AG08396 (cell line): ENCODE measurements around the gene CSK.
"Not testable (repeated sequence)": the region's sequence is repeated elsewhere in the genome, so short reads cannot be mapped to it uniquely, and the experiment has no call there.

Experiments
- DNase-seq: peaks from one replicate; pipeline ENCODE4 v3.0.0; 2012; ENCODE audit warnings: low spot score, mixed read lengths

Gene CSK

DNA sequence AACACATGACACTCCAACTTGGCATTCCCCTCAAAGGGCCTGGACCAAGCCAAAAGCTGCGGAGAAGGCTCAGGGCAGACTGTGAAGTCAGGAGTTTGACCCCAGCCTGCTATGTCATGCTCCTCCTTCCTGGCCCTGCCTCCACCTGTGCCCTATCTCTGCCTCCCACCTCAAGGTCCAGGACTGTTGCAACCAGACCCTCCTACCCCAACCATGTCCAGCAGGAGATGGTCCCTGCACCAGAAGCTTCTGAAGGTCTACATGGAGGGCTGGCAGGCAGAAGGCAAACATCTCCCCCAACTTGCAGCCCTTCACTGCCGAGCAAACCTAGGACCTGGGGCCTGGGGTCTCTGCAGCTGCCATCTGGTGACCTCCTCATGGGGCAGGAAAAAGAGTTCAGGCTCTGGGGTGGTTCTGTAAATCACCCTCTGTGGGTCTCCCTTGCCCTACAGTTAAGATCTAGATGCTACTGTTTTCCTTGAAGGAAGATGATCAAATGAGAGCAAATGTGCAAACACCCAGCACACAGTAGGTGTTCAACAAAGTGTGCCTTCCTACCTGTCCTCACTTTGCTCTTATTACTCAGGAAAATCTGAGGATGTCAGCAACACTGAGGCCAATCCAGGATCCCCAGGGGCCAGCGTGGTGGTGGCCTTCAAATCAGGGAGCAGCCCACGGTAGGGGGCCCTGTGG, 11.5 kb upstream of the CSK start:
- DNase-seq, result no peak

DNA sequence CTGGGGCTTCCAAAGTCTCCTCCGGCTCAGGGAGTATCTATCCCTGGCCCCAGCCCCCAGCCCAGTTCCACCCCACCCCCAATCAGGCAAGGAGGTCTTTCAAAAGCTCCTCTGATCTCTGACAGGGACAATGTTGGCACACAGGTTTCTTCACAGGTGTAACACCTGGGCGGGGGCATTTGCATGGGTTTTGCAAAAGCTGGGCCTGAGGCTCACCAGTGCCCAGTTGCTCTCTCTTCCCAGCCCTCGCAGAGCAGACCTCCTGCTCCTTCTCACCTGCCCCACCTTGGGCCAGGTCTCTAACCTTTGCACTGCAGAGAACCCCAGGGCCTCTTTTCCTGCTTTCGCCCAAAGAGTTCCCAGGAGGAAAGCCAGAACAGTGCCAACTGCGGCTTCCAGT, 8.6 kb upstream of the CSK start:
- DNase-seq, result no peak

DNA sequence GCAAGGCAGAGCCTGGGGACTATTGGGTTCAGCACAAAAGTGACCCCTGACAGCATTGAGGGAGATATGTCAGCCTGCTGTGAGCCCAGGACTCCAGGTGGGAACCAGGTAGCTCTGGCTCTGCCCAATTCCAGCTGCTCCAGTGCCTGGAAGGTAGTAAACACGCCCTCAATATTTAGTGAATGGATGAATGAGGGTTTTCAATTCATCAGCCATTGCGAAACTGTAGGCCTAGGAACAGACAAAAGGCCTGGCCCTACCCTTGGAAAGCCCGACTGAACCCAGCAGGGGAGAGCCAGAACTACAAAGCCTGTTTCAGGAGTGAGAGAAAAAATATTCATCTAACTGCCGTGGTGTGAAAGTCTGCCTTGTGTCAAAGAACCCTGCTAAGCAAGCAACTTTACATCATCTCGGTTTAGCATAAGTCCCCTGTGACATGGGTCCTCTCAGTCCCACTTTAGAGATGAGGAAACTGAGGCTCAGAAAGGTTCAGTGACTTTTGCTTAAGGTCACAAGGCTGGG, 8.1 kb upstream of the CSK start:
- DNase-seq, result no peak

DNA sequence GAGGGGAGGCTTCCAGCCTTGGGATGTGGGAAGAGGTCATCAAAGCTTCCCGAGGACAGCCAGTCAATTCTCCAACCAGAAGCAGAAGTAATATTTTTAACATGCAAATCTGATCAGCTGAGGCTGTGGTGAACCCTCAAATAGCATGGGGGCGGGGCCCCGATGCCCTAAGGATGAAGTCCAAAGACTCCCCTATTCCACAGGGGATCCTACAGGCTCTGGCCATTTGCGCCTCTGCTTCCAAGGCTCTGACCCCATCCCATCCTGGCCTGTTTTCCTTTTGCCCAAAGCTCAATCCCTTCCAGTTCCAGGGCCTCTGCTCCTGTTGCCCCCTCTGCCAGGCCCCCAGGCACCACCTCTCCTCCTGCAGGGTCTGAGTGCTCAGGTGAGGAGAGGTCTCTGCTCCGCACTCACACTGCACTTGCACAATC, 6.7 kb upstream of the CSK start:
- DNase-seq, result no peak

DNA sequence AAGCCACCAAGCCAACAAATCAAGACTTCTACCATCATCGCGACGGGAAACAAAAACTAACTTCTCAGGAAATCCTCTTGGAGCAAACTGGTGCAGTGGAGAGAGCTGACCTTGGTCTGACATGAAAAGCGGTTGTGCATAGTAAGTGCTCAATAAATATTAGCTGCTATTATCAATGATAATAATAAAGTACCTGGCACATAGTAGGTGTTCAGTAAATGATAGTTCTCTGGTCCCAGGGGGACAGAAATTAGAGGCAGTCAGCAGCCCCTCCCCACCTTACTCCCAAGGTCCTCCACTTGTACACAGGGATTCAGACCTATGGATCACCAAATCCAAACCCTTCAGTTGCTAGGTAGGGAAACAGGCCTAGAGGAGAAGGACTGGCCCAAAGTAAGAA, 6.0 kb upstream of the CSK start:
- DNase-seq, result no peak

DNA sequence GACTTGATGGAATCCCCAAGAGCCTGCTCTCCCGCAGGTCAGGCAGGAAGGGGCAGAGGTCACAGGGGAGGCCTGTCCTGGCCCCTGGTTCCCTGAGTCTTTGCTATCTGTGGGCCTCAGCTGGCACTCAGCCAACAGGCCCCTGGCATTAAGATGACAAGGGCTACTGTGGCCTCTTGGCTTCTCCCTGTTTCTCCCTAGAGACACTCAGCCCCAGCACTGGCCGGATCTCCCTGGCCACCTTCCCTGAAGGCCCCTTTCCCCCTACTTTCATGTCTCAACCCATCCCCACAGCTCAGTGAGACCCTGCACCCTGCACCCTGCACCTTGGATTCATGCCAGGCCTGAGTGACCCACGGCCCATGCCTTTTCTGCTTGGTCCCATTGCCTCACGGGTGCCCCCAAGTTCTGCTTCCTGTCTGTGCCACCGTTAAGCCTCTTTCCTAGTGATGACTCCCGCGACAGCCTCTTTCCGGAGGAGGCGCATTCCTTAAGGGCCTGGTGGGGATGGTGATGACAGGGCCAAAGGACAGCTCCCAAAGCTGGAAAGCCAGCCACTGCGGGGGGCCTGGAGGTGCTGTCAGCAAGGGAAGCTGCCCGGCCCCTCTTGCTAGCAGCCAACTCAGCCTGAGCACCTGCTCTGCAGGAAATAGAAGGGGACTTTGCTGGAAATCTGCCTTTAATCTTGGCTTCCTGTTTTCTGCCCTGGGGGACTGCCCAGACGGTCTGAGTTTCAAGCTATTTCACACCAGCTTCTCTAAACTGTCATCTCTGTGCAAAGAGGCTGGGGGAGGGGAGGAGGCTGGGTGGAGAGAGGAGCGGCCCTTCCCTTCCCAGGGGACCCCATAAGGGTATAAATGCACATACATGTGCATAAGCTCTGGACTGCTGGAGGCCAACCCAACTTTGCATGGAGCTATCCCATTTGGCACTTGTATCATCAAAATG, 4.8 kb upstream of the CSK start:
- no peak for DNase-seq

DNA sequence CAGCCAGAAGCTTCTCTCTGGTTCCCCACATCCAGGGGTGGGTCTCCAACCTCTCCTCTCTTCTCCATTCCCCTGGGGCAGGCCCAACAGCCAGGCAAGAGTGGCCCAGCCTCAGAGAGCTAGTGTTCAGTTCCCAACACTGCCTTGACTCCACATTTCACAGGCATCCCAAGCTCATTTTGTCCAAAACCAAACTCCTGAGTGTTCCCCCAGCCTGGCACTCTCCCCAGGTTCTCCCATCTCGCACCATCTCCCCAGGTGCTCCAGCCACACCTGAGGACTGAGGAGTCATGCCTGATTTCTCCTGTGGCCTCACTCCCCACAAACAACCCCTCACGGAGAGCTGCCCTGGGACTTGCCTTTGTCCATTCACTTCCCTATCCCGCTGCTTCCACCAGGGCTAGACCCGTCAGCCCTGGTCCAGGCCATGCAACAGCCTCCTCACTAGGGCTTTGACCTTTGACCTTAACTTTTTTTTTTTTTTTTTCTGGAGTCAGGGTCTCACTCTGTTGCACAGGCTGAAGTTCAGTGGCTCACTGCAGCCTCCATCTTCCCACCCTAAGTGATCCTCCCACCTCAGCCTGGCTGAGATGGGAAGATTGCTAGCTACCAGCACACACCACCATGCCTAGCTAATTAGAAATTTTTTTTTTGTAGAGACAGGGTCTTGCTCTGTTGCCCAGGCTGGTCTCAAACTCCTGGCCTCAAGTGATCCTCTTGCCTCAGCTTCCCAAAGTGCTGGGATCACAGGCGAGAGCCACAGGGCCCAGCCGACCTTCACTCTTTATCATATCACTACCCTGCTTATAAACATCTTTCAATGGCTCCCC, 3.9 kb upstream of the CSK start:
- DNase-seq, result no peak

DNA sequence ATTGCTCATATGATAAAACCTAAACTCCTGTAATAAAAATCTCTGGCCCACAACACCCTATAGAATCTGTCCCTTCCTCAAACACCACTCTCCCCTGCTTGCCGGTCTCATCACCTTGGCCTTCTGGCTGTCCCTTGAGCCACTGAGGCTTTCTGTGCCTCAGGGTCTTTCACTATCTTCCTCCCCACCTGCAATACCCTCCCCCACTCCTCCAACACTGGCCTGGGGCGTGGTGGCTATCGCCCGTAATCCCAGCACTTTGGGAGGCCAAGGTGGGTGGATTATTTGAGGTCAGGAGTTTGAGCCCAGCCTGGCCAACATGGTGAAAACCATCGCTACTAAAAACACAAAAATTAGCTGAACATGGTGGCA, 3.3 kb upstream of the CSK start:
- no peak for DNase-seq

DNA sequence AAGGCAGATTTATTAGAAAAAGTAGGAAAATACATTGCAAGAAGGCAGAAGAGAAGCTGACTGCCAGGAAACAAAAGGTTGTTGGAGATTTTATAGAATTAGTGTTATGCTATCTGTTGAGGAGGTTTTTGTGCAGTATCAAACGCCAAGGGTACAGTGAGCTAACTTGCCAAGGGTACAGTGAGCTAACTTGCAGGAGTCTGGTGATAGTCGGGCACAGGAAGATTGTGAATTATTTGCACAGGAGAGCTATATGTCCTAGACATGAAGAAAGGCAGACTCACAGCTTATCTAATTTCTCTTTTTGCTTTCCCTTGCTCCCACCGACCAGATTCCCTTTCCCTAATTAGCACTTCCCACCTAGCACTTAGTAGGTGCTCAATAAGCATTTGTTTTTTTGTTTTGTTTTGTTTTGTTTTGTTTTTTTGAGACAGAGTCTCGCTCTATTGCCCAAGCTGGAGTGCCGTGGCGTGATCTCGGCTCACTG, 2.7 kb upstream of the CSK start:
- DNase-seq, result no peak

DNA sequence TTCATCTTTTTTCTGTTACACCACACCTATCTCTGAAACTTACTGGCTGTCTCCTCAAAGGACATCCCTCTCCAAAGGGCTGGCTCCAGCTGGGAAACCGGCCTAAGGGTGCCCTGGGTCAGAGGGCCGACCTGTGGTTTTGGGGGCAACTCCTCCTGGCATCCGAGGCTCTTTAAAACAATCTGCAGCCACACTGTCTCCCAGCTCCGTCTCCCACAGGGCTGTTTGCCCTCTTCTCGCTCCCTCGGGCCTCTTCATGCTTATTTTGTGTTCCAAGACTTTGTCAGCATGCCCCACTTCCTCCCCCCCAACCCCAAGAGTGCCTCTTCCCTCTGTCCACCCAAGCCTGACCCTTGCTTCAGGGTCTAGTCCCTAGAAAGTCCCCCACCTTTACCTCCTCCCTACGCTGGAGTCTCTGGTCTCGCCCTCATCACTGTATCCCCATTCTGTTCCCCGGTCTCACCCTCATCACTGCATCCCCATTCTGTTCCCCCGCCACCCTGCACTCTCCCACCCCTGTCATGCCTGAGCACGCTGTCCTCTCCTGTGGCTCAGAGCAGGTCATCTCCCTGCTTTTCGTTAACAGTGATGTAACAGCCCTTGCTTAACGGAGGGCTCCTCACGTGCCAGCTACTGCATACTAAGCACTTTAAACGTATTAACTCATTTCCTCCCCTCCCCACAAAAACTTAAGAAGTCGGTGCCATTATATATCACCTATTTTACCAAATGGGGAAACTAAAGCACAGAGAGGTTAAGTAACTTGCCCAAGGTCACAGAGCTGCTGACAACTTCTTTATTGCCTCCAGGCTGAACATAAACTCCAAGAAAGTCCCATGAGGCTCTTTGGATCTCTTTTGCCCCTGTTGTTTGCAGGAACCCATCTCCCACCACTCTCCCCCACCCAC, 1.1 kb upstream of the CSK start:
- no peak for DNase-seq

DNA sequence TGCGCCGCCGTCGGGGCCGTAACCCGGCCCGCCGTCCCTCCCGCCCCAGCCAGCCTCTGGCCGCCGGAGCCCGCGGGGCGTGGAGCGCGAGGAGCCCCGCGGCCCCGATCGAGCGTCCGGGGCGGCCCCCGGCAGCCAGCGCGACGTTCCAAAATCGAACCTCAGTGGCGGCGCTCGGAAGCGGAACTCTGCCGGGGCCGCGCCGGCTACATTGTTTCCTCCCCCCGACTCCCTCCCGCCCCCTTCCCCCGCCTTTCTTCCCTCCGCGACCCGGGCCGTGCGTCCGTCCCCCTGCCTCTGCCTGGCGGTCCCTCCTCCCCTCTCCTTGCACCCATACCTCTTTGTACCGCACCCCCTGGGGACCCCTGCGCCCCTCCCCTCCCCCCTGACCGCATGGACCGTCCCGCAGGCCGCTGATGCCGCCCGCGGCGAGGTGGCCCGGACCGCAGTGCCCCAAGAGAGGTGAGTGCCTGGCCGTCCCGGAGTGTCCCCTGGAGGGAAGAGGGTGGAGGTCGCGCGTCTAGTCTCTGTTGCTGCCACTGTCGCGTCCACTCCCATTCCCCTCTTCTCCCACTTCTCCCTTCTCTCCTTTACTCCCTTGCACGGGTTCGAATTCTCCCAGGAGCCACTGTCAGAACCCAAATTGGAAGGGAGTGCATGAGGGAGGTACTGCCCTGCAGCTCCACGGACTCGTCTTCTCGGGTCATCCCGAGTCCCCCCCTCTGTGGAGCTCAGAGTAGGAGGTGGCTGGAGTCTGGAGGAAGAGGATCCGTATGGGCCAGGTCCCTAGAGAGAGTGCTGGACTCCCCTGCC, 585 bp downstream of the CSK start:
- DNase-seq, result peak; percentile 63

DNA sequence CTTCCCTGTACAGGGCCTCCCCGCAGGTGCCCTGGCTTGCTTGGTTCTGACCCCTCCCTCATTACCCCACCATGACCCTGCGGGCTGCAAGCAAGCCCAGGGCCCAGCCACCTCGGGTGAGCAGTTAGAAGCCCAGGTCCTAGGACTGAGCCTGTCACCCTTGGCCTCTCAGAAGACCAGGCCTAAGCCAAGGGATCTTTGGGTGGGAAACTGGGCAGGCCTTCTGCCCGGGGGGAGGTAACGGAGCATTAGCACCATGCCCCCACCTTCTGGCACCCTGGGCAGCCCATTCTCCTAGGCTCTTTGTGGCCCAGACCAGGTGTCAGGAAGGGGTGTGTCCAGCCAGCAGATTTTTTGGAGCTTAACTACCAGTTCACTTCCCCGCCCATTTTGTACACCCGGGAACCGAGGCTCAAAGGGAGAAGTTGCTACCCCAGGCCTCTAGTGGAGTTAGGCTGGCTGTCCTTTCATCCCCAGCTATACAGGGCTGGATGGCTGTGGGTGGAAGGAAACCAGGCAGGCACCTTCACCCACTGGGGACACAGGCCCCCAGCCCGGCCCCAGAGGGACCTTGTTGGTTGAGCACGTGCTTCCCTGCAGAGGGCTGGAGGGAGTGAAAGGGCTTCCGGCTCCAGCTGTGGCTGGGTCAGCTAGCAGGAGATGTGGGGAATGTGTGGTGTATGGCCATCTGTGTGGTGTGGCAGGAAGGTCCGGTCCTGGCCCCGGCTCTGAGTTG, 1.4 kb downstream of the CSK start:
- DNase-seq, result peak; percentile 52

DNA sequence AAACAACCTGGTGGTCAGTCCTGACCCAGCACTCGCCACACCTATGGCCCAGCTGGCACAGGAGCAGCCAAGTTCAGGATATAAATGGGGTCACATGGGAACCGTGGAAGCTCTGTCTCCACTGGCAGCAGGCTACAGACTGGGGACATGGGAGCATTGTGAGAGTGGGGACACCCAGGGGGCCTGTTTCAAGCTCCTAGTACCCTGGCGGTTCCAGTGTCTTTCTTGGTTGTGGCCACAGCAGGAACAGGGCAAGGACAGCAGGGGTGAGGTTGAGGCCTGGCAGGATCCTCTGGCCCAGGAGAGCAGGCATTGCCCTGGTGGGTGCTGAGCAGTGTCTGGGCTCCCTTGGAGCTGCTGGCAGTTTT, 1.9 kb downstream of the CSK start:
- no peak for DNase-seq

DNA sequence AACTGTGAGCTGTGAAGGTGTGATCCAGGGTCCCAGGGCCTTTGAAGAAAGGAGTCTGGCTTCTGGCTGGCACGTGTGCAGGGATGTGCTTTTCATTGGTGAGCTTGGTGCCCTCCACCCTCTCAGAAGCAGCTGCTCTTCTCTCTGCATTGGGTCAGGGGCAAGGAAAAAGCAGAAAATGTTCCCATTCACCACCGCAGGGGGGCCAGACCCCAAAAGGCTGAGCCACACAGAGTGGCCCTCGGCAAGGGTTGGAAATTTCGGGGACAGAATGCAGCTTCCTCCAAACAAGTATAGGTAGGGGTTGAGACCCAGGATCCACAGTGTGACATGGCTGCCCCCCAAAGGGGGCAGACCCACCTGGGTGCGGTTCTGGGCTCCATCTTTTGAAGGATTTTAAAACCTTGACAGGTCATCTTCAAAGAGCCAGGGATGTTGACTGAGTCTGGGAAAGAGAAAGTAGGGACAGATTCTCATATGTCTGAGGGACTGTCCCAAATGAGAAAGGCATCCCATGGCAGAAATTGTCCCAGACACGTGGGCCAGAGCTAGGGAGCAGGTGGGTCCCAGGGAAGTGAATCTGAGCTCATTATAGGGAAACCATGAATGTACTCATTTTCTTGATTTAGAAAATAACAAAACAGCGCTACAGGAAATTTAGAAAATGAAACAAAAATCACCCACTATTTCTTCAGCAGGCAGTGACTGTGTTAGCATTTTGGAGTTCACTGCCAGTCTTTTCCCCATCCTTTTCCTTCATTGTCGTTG, 2.7 kb downstream of the CSK start:
- DNase-seq, result no peak

DNA sequence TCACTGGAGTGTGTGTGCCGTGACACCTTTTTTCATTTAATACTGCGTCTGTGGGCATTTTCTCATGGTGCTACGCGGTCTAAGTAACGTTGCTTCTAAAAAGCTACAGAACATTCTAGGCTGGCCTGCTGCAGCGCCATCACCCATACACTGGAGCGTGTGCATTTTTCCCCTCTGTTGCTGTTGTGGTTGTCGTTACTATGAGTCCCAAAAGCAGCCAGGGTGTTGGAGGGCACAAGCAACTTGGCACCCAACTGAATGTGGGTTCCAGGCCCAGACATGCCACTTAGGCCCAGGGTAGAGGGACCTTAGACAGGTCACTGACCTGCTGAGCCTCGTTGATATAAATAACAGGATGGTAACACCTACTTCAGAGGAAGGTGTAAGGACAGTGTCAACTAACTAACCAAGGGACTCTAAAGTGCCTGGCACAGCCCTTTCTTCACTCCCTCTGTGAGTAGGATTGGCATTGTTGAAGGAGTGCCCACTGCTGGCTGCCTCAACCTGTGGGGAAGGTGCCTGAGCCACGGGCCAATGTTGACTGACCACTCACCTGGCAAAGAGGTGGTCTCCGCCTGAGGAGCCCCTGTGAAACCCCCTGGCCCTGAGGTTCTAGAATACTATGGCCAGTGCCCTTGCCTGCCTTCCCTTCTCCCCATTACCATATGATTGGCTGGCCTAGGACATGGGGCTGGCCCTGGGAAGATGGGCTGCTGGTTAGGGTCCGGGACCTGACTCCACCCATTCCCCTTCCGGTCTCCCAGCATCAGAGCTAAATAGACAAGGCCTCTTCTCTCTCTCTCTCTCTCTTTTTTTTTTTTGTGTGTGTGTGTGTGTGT, 3.5 kb downstream of the CSK start:
- DNase-seq, result no peak

DNA sequence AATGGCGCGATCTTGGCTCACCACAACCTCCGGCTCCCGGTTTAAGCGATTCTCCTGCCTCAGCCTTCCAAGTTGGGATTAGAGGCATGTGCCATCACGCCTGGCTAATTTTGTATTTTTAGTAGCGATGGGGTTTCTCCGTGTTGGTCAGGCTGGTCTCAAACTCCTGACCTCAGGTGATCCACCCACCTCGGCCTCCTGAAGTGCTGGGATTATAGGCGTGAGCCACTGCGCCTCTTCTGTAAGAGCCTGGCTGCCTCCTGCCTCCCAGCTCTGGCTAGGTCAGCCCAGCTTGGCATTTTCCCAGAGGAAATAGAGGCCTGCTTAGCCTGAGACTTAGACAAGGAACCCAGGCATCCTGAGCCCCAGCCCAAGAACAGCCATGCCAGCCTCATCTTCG, 4.2 kb downstream of the CSK start:
- DNase-seq, result not testable (repeated sequence)

DNA sequence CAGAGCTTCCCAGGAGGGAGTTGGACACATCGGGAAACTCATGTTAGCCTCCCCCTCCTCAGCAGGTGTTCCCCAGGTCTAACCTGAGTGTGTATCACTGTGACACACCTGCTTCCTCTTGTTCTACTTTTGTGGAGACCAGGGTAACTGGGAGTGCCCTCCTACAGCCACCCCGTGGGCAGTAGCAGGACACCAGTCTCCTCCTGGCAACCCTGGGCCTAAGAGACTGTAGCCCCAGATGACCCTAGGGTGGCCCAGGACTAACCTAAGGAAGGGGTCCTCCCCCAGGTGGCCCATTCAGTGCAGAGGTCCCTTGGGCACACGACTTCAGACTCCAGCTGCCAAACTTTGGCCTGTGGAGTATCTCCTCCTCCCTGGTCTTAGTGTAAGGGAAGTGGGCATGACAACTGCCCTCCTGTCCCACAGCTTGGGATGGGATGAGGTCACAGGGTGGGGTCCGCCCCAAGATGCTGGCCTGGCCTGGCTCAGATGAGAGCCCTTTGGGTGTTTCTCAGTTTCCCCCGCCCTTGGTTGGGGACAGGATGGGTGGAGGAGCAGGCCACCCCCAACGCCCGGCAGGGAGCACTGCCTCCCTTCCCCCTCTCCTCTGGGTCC, 4.8 kb downstream of the CSK start:
- no peak for DNase-seq
